Measurements from ENCODE around the gene MAGI2. TPM values are rescaled to one million over a fixed set of nuclear protein-coding genes. Genes with fewer than 3 reads are reported as not detected.

MAGI2 gene
- total RNA-seq, 1 donor from 2014 or later = 11.4 TPM

GRCh38 chr7:79165225-79165624 lies 288.2 kb downstream of the MAGI2 start:
- no peak for DNase-seq (ENCODE audit: low spot score, unreplicated experiment)
- H3K4me1 Mint-ChIP-seq (ENCODE audit: low read depth) = peaks cover 1% of the 10 kb centered on the region
- no peaks in the 10 kb centered on the region for H3K36me3 Mint-ChIP-seq (ENCODE audit: insufficient read depth)
- no peaks in the 10 kb centered on the region for H3K27me3 Mint-ChIP-seq
- no peak overlapping the region for H3K4me3 Mint-ChIP-seq (ENCODE audit: low read depth)
- TF ChIP-seq CTCF (IDR thresholded peaks at IDR 0.05; ENCODE audit: unreplicated experiment) = no peak
- H3K27ac Mint-ChIP-seq = no peak overlapping the region
- peaks cover 13% of the 10 kb centered on the region for H3K9me3 Mint-ChIP-seq (ENCODE audit: low read depth)

GRCh38 chr7:79159040-79159664 lies 294.3 kb downstream of the MAGI2 start:
- Mint-ChIP-seq H3K4me3 (ENCODE audit: low read depth) (no peak overlapping the region), H3K27ac (no peak overlapping the region), H3K9me3 (ENCODE audit: low read depth) (peaks cover 22% of the 10 kb centered on the region), H3K27me3 (no peaks in the 10 kb centered on the region), H3K36me3 (ENCODE audit: insufficient read depth) (peaks cover 4% of the 10 kb centered on the region), H3K4me1 (ENCODE audit: low read depth) (no peaks in the 10 kb centered on the region)
- no peak for TF ChIP-seq CTCF (IDR thresholded peaks at IDR 0.05; ENCODE audit: unreplicated experiment)
- no peak for DNase-seq (ENCODE audit: low spot score, unreplicated experiment)

GRCh38 chr7:79157281-79157680 lies 296.2 kb downstream of the MAGI2 start:
- no peak overlapping the region for H3K27ac Mint-ChIP-seq
- no peak for DNase-seq (ENCODE audit: low spot score, unreplicated experiment)
- H3K4me3 Mint-ChIP-seq (ENCODE audit: low read depth) = no peak overlapping the region
- peaks cover 22% of the 10 kb centered on the region for H3K9me3 Mint-ChIP-seq (ENCODE audit: low read depth)
- TF ChIP-seq CTCF (IDR thresholded peaks at IDR 0.05; ENCODE audit: unreplicated experiment) = no peak
- peaks cover 4% of the 10 kb centered on the region for H3K36me3 Mint-ChIP-seq (ENCODE audit: insufficient read depth)
- H3K4me1 Mint-ChIP-seq (ENCODE audit: low read depth) = no peaks in the 10 kb centered on the region
- H3K27me3 Mint-ChIP-seq = no peaks in the 10 kb centered on the region

- DNase-seq (ENCODE audit: low spot score, unreplicated experiment) = no peak
- Mint-ChIP-seq H3K4me3 (ENCODE audit: low read depth) (no peak overlapping the region), H3K27ac (no peak overlapping the region), H3K4me1 (ENCODE audit: low read depth) (no peaks in the 10 kb centered on the region), H3K27me3 (no peaks in the 10 kb centered on the region), H3K36me3 (ENCODE audit: insufficient read depth) (no peaks in the 10 kb centered on the region), H3K9me3 (ENCODE audit: low read depth) (no peaks in the 10 kb centered on the region)
- TF ChIP-seq CTCF (IDR thresholded peaks at IDR 0.05; ENCODE audit: unreplicated experiment) = no peak
Measured at GRCh38 chr7:79149831-79150230, 303.6 kb downstream of the MAGI2 start.

- TF ChIP-seq CTCF (IDR thresholded peaks at IDR 0.05; ENCODE audit: unreplicated experiment) = no peak
- Mint-ChIP-seq H3K27ac (no peak overlapping the region), H3K27me3 (no peaks in the 10 kb centered on the region), H3K9me3 (ENCODE audit: low read depth) (peaks cover 4% of the 10 kb centered on the region), H3K4me1 (ENCODE audit: low read depth) (no peaks in the 10 kb centered on the region), H3K36me3 (ENCODE audit: insufficient read depth) (no peaks in the 10 kb centered on the region), H3K4me3 (ENCODE audit: low read depth) (no peak overlapping the region)
- no peak for DNase-seq (ENCODE audit: low spot score, unreplicated experiment)
Measured at GRCh38 chr7:79142706-79143105, 310.8 kb downstream of the MAGI2 start.
